Ectodermal cell (in vitro differentiated cells): ENCODE results near the gene MLH3.

Source experiments
- H3K27ac ChIP-seq: 2 replicates; pipeline ENCODE4 v1.7.0; 2013; ENCODE audit warnings: mild to moderate bottlenecking, low read depth, low read length; ENCODE audit not compliant: insufficient read depth, poor library complexity, severe bottlenecking
- H3K27me3 ChIP-seq: 2 replicates; pipeline ENCODE4 v1.7.0; 2013; ENCODE audit warnings: mild to moderate bottlenecking, low read length; ENCODE audit not compliant: insufficient read depth, control insufficient read depth, poor library complexity, severe bottlenecking
- H3K36me3 ChIP-seq: one replicate; pipeline ENCODE4 v1.7.0; 2013; ENCODE audit warnings: low read length; ENCODE audit not compliant: control insufficient read depth, insufficient read depth
- H3K4me1 ChIP-seq: one replicate; pipeline ENCODE4 v1.7.0; 2013; ENCODE audit warnings: low read length; ENCODE audit not compliant: control insufficient read depth, insufficient read depth
- H3K4me3 ChIP-seq: 2 replicates; pipeline ENCODE4 v1.7.0; 2013; ENCODE audit warnings: low read depth, low read length, control low read depth; ENCODE audit not compliant: insufficient read depth
- H3K9me3 ChIP-seq: 2 replicates; pipeline ENCODE4 v1.7.0; 2013; ENCODE audit warnings: mild to moderate bottlenecking, low read length, moderate library complexity; ENCODE audit not compliant: control insufficient read depth
- WGBS, 2 experiments: methylation state at CpG; one replicate each; pipeline ENCODE4 v1.1.7; 2013; ENCODE audit warnings: missing lambda C conversion rate in 2 of 2; 5-methylcytosine and 5-hydroxymethylcytosine counted together

Gene MLH3

DNA sequence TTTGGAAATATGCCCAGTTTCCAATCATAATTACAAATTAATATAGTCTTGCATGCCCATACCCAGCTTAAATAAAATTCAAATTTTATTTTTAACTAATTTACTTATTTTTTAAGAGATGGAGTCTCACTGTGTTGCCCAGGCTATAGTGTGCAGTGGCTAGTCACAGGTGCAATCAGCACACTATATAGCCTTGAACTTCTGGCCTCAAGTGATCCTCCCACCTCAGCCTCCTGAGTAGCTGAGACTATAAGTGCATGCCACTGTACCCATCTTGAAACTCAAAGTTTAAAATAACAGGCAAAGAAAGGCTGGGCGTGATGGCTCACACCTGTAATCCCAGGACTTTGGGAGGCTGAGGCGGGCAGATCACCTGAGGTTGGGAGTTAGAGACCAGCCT lies 10.3 kb downstream of the MLH3 start:
- Histone ChIP-seq H3K4me3 (no peak overlapping the region), H3K9me3 (no peaks in the 10 kb centered on the region), H3K27me3 (no peaks in the 10 kb centered on the region), H3K36me3 (no peaks in the 10 kb centered on the region), H3K27ac (no peak overlapping the region), H3K4me1 (no peaks in the 10 kb centered on the region)
- WGBS, 2 experiments = 94 to 98% methylated on average over 2 of the region's 2 CpGs

DNA sequence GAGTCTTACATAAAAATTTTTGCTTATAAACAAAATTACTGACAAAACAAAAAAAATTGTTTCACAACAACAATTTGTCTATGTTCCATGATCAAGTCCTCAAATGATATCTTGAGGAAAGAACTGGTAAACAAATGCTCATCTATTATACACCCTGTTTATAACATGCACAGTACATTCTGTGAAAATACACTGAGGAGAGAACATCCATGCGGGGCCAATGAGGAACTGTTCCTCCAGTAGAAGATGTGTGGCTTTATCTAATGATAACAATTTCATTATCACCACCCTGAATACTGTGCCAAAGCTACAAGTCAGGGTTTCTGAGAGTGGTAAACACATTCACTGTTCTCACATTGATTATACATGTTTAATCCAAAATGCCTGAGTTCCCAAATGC lies 10.8 kb downstream of the MLH3 start:
- 80% methylated on average over 1 of the region's 1 CpG; no CpG with 5 or more reads in 1 of the 2 experiments for WGBS, 2 experiments
- Histone ChIP-seq H3K27me3 (no peaks in the 10 kb centered on the region), H3K4me1 (no peaks in the 10 kb centered on the region)

DNA sequence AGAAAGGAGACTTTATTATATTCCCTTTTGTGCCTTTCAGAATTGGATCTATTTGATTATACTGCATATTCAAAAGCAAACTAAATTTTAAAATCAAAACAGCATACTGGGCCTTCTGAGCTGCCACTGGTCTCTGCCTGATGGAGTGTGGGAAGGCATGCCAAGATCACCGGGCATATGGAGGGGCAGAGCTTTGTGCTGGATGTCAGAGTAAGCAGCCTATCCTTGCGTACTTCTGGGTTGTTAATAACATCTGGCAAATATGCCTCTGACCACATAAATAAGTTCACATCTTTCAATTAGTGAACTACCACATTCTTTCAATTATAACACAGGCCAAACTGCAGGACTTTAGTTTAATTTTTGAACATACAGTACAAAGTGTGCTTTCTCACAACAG lies 18.3 kb downstream of the MLH3 start:
- peaks cover 7% of the 10 kb centered on the region for H3K36me3 ChIP-seq
- H3K27ac ChIP-seq = no peak overlapping the region
- no peaks in the 10 kb centered on the region for H3K4me1 ChIP-seq
- H3K4me3 ChIP-seq = no peak overlapping the region
- no peaks in the 10 kb centered on the region for H3K9me3 ChIP-seq
- 90 to 97% methylated on average over 2 of the region's 2 CpGs for WGBS, 2 experiments
- H3K27me3 ChIP-seq = no peaks in the 10 kb centered on the region

More for the DNA sequence above, 10.8 kb downstream of the MLH3 start:
- Histone ChIP-seq H3K4me3 (no peak overlapping the region), H3K9me3 (no peaks in the 10 kb centered on the region), H3K36me3 (no peaks in the 10 kb centered on the region), H3K27ac (no peak overlapping the region)

DNA sequence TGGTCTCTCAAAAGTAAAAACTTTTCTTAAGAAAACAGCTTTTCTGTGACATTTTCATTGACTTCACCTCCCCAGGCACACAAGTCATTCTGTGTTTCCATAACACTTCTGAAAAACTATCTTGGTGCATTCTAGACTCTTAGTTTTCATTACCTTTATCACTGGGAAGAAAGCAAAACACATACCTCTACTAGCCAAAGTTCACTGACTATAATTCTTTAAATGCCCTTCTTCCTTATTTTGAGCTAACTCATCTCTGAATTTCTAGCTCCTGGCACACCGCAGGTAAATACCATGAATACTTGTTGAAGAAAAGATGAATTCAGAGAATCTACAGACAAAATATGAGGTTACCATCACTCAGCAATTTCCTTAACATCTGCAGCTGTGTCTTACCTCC lies 21.1 kb downstream of the MLH3 start:
- no peak overlapping the region for H3K27ac ChIP-seq
- no peaks in the 10 kb centered on the region for H3K9me3 ChIP-seq
- no peaks in the 10 kb centered on the region for H3K27me3 ChIP-seq
- H3K36me3 ChIP-seq = peaks cover 7% of the 10 kb centered on the region
- WGBS, 2 experiments = 0% methylated on average over 1 of the region's 1 CpG
- no peak overlapping the region for H3K4me3 ChIP-seq
- no peaks in the 10 kb centered on the region for H3K4me1 ChIP-seq

DNA sequence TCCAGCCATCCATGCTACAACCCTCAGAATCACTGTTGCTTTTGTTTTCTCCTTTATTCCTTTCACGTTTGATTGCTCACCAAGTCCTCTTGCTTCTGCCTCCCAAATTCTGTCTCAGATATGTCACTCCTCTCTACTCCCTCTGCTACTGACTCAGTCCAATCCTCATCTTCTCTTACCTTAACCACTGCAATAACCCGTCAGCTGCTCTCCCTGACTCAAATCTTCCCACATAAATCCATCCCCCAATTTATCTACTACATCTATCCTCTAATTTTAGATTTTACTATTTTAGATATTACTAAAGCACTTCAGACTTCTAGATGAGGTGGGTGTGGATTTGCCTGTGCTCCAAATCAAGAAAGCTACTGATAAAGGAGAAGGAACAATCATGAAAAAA lies 25.4 kb downstream of the MLH3 start:
- H3K36me3 ChIP-seq = peaks cover 16% of the 10 kb centered on the region
- no peaks in the 10 kb centered on the region for H3K4me1 ChIP-seq
- H3K9me3 ChIP-seq = no peaks in the 10 kb centered on the region
- 81 to 95% methylated on average over 2 of the region's 2 CpGs for WGBS, 2 experiments
- no peaks in the 10 kb centered on the region for H3K27me3 ChIP-seq
- H3K4me3 ChIP-seq = no peak overlapping the region
- no peak overlapping the region for H3K27ac ChIP-seq

DNA sequence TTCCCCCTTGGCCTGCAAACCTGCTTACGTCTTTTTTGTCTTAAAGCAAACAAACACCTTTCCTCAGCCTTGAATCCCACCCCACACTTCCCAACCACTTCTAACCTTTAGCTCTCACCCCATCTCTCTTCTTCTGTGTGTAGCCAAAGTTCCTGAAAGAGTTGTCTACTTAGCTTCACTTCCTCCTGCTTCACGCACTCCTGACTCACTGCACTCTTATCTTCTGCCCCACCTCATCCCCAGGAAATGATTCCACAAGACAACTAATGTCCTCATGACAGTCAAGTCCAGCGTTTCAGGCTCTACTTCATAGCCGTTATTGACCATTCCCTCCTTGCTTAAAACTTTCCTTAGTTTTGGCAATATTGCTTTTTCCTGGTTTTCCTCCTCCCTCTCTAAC lies 26.2 kb downstream of the MLH3 start:
- no peaks in the 10 kb centered on the region for H3K27me3 ChIP-seq
- no peaks in the 10 kb centered on the region for H3K9me3 ChIP-seq
- H3K4me3 ChIP-seq = no peak overlapping the region
- H3K27ac ChIP-seq = no peak overlapping the region
- WGBS, 2 experiments = 91 to 92% methylated on average over 4 of the region's 4 CpGs
- peaks cover 16% of the 10 kb centered on the region for H3K36me3 ChIP-seq
- no peaks in the 10 kb centered on the region for H3K4me1 ChIP-seq

DNA sequence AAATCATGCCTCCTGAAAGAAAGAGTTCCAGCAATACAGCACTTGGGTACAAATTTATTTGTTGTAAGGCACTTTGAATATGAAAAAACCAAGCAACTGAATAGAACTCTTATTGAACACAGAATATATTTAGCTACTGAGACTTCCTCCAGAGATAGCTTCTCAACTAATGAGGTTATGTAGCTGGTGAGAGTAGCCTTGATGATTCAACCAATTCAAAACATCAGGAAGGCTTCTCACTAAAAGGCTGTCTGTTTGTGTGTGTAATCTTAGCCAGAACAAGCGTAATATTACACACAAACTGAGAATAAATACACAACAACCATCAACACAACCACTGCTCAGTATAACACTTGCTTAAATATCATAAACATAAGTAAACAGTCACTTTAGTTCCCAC lies 28.2 kb downstream of the MLH3 start:
- H3K4me3 ChIP-seq = no peak overlapping the region
- H3K27ac ChIP-seq = no peak overlapping the region
- H3K9me3 ChIP-seq = no peaks in the 10 kb centered on the region
- H3K27me3 ChIP-seq = no peaks in the 10 kb centered on the region
- peaks cover 20% of the 10 kb centered on the region for H3K36me3 ChIP-seq
- 73 to 79% methylated on average over 1 of the region's 1 CpG for WGBS, 2 experiments
- no peaks in the 10 kb centered on the region for H3K4me1 ChIP-seq

DNA sequence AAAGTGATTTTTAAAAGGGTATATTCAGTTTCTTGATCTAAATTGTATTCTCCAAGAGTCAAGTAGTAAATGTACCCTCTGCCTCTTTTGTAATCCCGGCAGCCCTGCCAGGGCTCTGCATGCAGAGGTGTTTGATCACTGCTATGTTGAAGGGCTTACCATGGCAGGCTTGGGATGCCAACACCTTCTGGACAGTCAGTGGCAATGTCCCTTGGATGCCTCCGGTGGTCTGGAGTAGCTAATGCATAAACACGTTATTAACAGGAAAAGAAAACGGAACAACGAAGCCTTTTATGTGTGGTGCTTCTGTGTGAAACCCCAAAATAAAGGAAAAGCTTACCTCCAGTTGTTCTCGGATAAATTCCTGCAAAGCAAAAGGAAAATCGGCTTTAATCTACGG lies 28.6 kb downstream of the MLH3 start:
- Histone ChIP-seq H3K27me3 (no peaks in the 10 kb centered on the region), H3K36me3 (peaks cover 22% of the 10 kb centered on the region), H3K4me1 (no peaks in the 10 kb centered on the region), H3K27ac (no peak overlapping the region), H3K4me3 (no peak overlapping the region), H3K9me3 (no peaks in the 10 kb centered on the region)
- WGBS, 2 experiments = 74 to 75% methylated on average over 8 of the region's 8 CpGs

DNA sequence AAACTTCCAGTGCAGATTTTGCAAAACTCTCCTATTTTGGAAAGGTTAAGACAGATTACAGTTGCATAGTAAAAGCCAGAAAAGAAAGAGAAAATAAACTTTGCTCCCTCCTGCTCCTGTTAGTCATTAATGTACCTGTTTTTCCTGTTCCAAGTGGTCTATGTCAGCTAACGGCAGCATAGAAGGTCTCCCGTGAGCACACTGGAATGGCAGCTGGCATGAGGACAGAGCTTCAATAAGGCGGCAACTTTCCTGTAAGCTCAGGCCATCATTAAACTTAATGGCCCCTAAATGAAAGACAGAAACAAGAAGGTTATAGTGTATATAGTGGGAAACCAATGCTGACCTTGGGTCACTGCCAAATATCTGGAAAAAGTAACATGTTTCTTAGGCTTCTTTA lies 32.6 kb downstream of the MLH3 start:
- WGBS, 2 experiments = 94 to 96% methylated on average over 3 of the region's 3 CpGs
- H3K4me1 ChIP-seq = no peaks in the 10 kb centered on the region
- H3K4me3 ChIP-seq = no peak overlapping the region
- no peaks in the 10 kb centered on the region for H3K9me3 ChIP-seq
- no peaks in the 10 kb centered on the region for H3K27me3 ChIP-seq
- no peak overlapping the region for H3K27ac ChIP-seq
- peaks cover 31% of the 10 kb centered on the region for H3K36me3 ChIP-seq

DNA sequence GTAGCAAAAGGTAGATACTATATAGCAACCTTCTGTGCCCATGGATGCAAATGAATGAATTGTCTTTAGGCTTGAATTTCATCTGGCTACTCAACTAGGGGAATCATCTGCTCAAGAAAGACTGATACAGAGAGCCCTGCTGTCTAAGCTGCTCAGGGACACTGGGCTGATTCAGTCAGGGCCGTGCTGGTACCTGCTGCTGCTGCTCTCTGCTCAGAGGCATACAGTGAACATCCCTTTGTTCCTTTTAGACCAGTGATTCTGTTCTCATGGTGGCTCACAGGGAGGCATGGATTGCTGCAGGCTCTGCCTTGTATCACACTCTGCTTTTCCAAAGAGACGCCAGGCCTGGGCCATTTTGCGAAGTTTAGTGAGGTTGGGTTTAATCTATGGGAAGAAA lies 34.5 kb downstream of the MLH3 start:
- no peaks in the 10 kb centered on the region for H3K27me3 ChIP-seq
- peaks cover 29% of the 10 kb centered on the region for H3K36me3 ChIP-seq
- WGBS, 2 experiments = 90 to 92% methylated on average over 3 of the region's 3 CpGs
- no peak overlapping the region for H3K27ac ChIP-seq
- H3K4me3 ChIP-seq = no peak overlapping the region
- no peaks in the 10 kb centered on the region for H3K9me3 ChIP-seq
- H3K4me1 ChIP-seq = no peaks in the 10 kb centered on the region

- Histone ChIP-seq H3K27me3 (no peaks in the 10 kb centered on the region), H3K9me3 (no peaks in the 10 kb centered on the region), H3K4me3 (no peak overlapping the region), H3K36me3 (peaks cover 23% of the 10 kb centered on the region), H3K27ac (no peak overlapping the region), H3K4me1 (no peaks in the 10 kb centered on the region)
- 92% methylated on average over 5 of the region's 5 CpGs for whole genome bisulfite sequencing, 2 experiments
Observed at GRCh38 chr14:75015496-75015895, 35.8 kb downstream of the MLH3 start.
